Gastroesophageal sphincter (tissue), 4 donors: ENCODE data around the gene CTNNB1. TPM values are rescaled to one million over a fixed set of nuclear protein-coding genes. Genes with fewer than 3 reads are reported as not detected.

Source experiments
- ATAC-seq: fragments of 150-250 bp; one replicate; pipeline ENCODE4 v1.9.1; 2016; ENCODE audit warnings: mild to moderate bottlenecking, moderate library complexity
- H3K27ac ChIP-seq, 4 donors: fragments of 200-600 bp; sonication (generic) in 3 of 4; 1 replicate in 3 of 4; 2 replicates in 1 of 4; pipeline ENCODE4 v1.5.1; 2016 to 2019
- H3K27me3 ChIP-seq: fragments of 200-600 bp; sonication (generic); one replicate; pipeline ENCODE4 v1.5.1; 2019
- H3K36me3 ChIP-seq, 2 donors: fragments of 200-600 bp; sonication (generic); one replicate each; pipeline ENCODE4 v1.5.1; 2019; ENCODE audit warnings: control low read depth in 1 of 2
- H3K4me1 ChIP-seq, 3 donors: fragments of 200-600 bp; sonication (generic); 1 replicate in 2 of 3; 2 replicates in 1 of 3; pipeline ENCODE4 v1.5.1; 2016 to 2019; ENCODE audit warnings: control low read depth in 2 of 3
- H3K4me3 ChIP-seq, 2 donors: fragments of 200-600 bp; sonication (generic); one replicate each; pipeline ENCODE4 v1.5.1; 2019; ENCODE audit warnings: mild to moderate bottlenecking in 1 of 2, moderate library complexity in 1 of 2
- H3K9me3 ChIP-seq, 3 donors: fragments of 200-600 bp; sonication (generic); one replicate each; pipeline ENCODE4 v1.5.1; 2017 to 2019; ENCODE audit warnings: control low read depth in 2 of 3
- CTCF ChIP-seq, 4 experiments: fragments of 200-600 bp in 2 of 4; fragments of 450-650 bp in 2 of 4; sonication (generic) in 1 of 4; IDR thresholded peaks; one replicate each; pipeline ENCODE4 v1.5.1; 2017 to 2019; ENCODE audit warnings: antibody characterized with exemption in 4 of 4, mild to moderate bottlenecking in 2 of 4, moderate library complexity in 2 of 4
- EP300 ChIP-seq: sonication (generic); formaldehyde crosslinking; IDR thresholded peaks from one replicate; pipeline ENCODE4 v1.6.1; 2017; ENCODE audit warnings: antibody characterized with exemption, mild to moderate bottlenecking
- POLR2A ChIP-seq, 2 donors: fragments of 450-650 bp; IDR thresholded peaks; one replicate each; pipeline ENCODE4 v1.6.1; 2017; ENCODE audit warnings: antibody characterized with exemption in 2 of 2, mild to moderate bottlenecking in 2 of 2, moderate library complexity in 1 of 2
- POLR2AphosphoS5 ChIP-seq: sonication (generic); formaldehyde crosslinking; IDR thresholded peaks from one replicate; pipeline ENCODE4 v1.6.1; 2017; ENCODE audit warnings: antibody characterized with exemption
- WGBS, 2 donors: methylation state at CpG; one replicate each; pipeline ENCODE4 v1.1.5; 2018; ENCODE audit warnings: low coverage in 1 of 2; 5-methylcytosine and 5-hydroxymethylcytosine counted together
- total RNA-seq, 4 donors: library from RNA; depleted of rRNA; stranded (reverse); fragments of >200 nt; gene quantifications; one replicate each; pipeline ENCODE4 v1.1.0, GENCODE V29; 2016

The CTNNB1 gene
- total RNA-seq, 4 donors from 2014 or later, result 338 to 449 (median 412) TPM

GRCh38 chr3:41198046-41198445 lies 1.3 kb upstream of the CTNNB1 start:
- Histone ChIP-seq H3K4me1 (peaks cover 0 to 31% (median 5%) of the 10 kb centered on the region in 3 donors), H3K27ac (peak overlapping the region in 1 of 4 donors; percentile 98), H3K36me3 (no peaks in the 10 kb centered on the region), H3K9me3 (no peaks in the 10 kb centered on the region), H3K4me3 (peak overlapping the region in 1 of 2 donors; percentile 97), H3K27me3 (no peaks in the 10 kb centered on the region)
- WGBS, 2 donors, result 77 to 90% methylated on average over 7 of the region's 7 CpGs
- no peak for TF ChIP-seq CTCF (IDR thresholded peaks at IDR 0.05)
- no peak for TF ChIP-seq POLR2A (IDR thresholded peaks at IDR 0.05)
- TF ChIP-seq POLR2AphosphoS5, result no peak
- no peak for TF ChIP-seq EP300
- no peak for ATAC-seq

GRCh38 chr3:41198526-41198925 lies 779 bp upstream of the CTNNB1 start:
- peaks cover 0 to 35% (median 5%) of the 10 kb centered on the region in 3 donors for H3K4me1 ChIP-seq
- no peak for ATAC-seq
- H3K27ac ChIP-seq, result peak overlapping the region; percentile 72 to 99 (median 98)
- TF ChIP-seq POLR2AphosphoS5 (no peak), EP300 (no peak), CTCF (IDR thresholded peaks at IDR 0.05) (no peak)
- WGBS, 2 donors, result 56 to 57% methylated on average over 1 to 3 of the region's 20 CpGs
- peak overlapping the region; percentile 54 to 97 for H3K4me3 ChIP-seq
- H3K9me3 ChIP-seq, result no peaks in the 10 kb centered on the region
- no peaks in the 10 kb centered on the region for H3K36me3 ChIP-seq
- H3K27me3 ChIP-seq, result no peaks in the 10 kb centered on the region

GRCh38 chr3:41199866-41200668 lies 762 bp downstream of the CTNNB1 start:
- WGBS, 2 donors, result 0 to 1% methylated on average over 12 of the region's 40 CpGs
- ATAC-seq, result no peak
- TF ChIP-seq POLR2AphosphoS5 (peak; percentile 3), EP300 (no peak)
- peak overlapping the region; percentile 72 to 99 (median 98) for H3K27ac ChIP-seq
- peaks cover 0 to 51% (median 5%) of the 10 kb centered on the region in 3 donors for H3K4me1 ChIP-seq
- H3K4me3 ChIP-seq, result peak overlapping the region; percentile 54 to 97
- H3K27me3 ChIP-seq, result no peaks in the 10 kb centered on the region
- H3K36me3 ChIP-seq, result no peaks in the 10 kb centered on the region
- H3K9me3 ChIP-seq, result no peaks in the 10 kb centered on the region

- H3K27me3 ChIP-seq, result no peaks in the 10 kb centered on the region
- H3K27ac ChIP-seq, result peak overlapping the region; percentile 20 to 99 (median 98)
- no peak for TF ChIP-seq CTCF (IDR thresholded peaks at IDR 0.05)
- TF ChIP-seq POLR2AphosphoS5, result peak; percentile 5
- H3K36me3 ChIP-seq, result no peaks in the 10 kb centered on the region
- H3K4me1 ChIP-seq, result peaks cover 5 to 57% (median 5%) of the 10 kb centered on the region in 3 donors
- H3K9me3 ChIP-seq, result no peaks in the 10 kb centered on the region
- WGBS, 2 donors, result 0% methylated on average over 4 of the region's 7 CpGs; no CpG with 5 or more reads in 1 of the 2 donors
- ATAC-seq, result no peak
- peak overlapping the region; percentile 54 to 97 for H3K4me3 ChIP-seq
Observed at GRCh38 chr3:41200669-41201021, 1.3 kb downstream of the CTNNB1 start.

- Histone ChIP-seq H3K27ac (peak overlapping the region in 1 of 4 donors; percentile 8), H3K27me3 (no peaks in the 10 kb centered on the region), H3K36me3 (no peaks in the 10 kb centered on the region), H3K4me1 (peaks cover 13 to 73% (median 21%) of the 10 kb centered on the region in 3 donors), H3K4me3 (peak overlapping the region in 1 of 2 donors; percentile 97), H3K9me3 (no peaks in the 10 kb centered on the region)
- TF ChIP-seq POLR2AphosphoS5 (no peak), EP300 (no peak), CTCF (IDR thresholded peaks at IDR 0.05) (no peak), POLR2A (IDR thresholded peaks at IDR 0.05) (no peak)
- WGBS, 2 donors, result 41 to 43% methylated on average over 5 of the region's 5 CpGs
- no peak for ATAC-seq
Observed at GRCh38 chr3:41202075-41202833, 2.9 kb downstream of the CTNNB1 start.
